ENCODE results near the gene PRKCSH.

PRKCSH gene

DNA sequence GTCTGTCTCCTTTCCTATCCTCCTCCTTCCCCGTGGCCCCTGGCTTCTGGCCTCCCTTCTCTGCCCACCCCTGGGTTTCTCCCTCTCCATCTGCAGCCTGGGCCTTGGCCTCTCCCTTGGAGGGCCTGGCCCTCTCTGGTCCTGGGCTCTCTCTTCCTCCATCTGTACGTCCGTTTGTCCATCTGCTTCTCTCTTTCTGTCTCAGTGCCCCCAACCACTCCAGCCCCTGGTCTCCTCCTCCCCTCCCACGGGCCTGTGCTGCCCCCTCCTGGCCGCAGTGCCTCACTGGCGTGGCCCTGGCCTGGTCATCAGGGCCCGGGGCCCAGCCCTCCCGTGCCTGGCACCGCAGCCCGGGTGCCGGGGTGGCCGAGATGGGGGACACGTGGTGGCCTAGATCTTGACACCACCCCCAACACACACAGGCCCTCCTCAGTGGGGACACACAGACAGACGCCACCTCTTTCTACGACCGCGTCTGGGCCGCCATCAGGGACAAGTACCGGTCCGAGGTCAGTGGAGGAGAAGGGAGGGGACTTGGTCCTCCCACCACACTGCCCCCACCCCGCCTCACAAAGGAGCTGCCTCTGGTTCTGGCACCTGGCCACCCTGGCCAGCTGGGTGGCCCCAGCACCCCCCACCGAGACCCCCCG is 11.3 kb downstream of the PRKCSH start:
- TF ChIP-seq, protein P1, sequence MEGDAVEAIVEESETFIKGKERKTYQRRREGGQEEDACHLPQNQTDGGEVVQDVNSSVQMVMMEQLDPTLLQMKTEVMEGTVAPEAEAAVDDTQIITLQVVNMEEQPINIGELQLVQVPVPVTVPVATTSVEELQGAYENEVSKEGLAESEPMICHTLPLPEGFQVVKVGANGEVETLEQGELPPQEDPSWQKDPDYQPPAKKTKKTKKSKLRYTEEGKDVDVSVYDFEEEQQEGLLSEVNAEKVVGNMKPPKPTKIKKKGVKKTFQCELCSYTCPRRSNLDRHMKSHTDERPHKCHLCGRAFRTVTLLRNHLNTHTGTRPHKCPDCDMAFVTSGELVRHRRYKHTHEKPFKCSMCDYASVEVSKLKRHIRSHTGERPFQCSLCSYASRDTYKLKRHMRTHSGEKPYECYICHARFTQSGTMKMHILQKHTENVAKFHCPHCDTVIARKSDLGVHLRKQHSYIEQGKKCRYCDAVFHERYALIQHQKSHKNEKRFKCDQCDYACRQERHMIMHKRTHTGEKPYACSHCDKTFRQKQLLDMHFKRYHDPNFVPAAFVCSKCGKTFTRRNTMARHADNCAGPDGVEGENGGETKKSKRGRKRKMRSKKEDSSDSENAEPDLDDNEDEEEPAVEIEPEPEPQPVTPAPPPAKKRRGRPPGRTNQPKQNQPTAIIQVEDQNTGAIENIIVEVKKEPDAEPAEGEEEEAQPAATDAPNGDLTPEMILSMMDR (IDR thresholded peaks at IDR 0.05; ENCODE audit: insufficient read depth, low read length, poor library complexity, severe bottlenecking), result peak; percentile 76
- DNase-seq (ENCODE audit: extremely low read depth, insufficient read length), result no peak
- Histone ChIP-seq H3K27me3 (replicated peaks; ENCODE audit: control insufficient read depth, insufficient read depth, low read length) (no peaks in the 10 kb centered on the region), H3K36me3 (ENCODE audit: control insufficient read depth, insufficient read depth, low read length) (peaks cover 46% of the 10 kb centered on the region), H3K4me3 (replicated peaks; ENCODE audit: low read depth, low read length) (no peak overlapping the region)

DNA sequence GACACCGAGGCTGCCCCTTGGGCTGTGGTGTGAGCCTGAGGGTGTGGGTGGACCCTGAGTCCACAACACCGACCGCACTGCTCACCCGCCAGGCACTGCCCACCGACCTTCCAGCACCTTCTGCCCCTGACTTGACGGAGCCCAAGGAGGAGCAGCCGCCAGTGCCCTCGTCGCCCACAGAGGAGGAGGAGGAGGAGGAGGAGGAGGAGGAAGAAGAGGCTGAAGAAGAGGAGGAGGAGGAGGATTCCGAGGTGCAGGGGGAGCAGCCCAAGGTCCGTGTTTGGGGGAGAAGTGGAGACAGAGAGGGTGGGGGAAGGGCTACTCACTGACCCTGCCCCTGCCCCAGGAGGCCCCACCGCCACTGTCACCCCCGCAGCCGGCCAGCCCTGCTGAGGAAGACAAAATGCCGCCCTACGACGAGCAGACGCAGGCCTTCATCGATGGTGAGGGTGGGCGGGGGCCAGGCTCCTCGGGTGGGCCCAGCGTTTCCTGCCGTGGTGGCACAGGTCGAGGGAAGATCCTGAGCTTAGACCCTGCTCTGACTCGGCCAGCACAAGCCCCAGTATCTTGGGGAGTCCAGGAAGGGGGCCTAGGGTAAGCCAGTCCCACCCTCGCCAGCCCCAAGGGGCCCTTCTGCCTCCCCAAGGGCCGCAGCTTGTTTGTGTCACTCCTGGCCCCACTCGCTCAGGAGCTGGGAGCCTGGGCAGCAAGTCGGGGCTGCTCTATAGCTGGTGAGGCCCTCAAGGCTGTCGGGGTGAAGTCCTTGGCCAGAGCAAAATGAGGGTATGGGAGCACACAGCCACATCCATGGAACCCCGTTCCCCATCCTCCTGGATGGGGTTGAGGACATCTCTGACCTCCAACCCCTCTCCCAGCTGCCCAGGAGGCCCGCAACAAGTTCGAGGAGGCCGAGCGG is 12.2 kb downstream of the PRKCSH start:
- TF ChIP-seq, protein P1 (IDR thresholded peaks at IDR 0.05; ENCODE audit: insufficient read depth, low read length, poor library complexity, severe bottlenecking), result no peak
- H3K27me3 ChIP-seq (replicated peaks; ENCODE audit: control insufficient read depth, insufficient read depth, low read length), result no peaks in the 10 kb centered on the region
- no peak overlapping the region for H3K4me3 ChIP-seq (replicated peaks; ENCODE audit: low read depth, low read length)
- DNase-seq (ENCODE audit: extremely low read depth, insufficient read length), result no peak
- peaks cover 43% of the 10 kb centered on the region for H3K36me3 ChIP-seq (ENCODE audit: control insufficient read depth, insufficient read depth, low read length)

GRCh38 chr19:11448410-11448809 is 13.0 kb downstream of the PRKCSH start:
- Histone ChIP-seq H3K27me3 (replicated peaks; ENCODE audit: control insufficient read depth, insufficient read depth, low read length) (no peaks in the 10 kb centered on the region), H3K36me3 (ENCODE audit: control insufficient read depth, insufficient read depth, low read length) (peaks cover 43% of the 10 kb centered on the region), H3K4me3 (replicated peaks; ENCODE audit: low read depth, low read length) (no peak overlapping the region)
- TF ChIP-seq, protein P1 (IDR thresholded peaks at IDR 0.05; ENCODE audit: insufficient read depth, low read length, poor library complexity, severe bottlenecking), result no peak
- DNase-seq (ENCODE audit: extremely low read depth, insufficient read length), result no peak

DNA sequence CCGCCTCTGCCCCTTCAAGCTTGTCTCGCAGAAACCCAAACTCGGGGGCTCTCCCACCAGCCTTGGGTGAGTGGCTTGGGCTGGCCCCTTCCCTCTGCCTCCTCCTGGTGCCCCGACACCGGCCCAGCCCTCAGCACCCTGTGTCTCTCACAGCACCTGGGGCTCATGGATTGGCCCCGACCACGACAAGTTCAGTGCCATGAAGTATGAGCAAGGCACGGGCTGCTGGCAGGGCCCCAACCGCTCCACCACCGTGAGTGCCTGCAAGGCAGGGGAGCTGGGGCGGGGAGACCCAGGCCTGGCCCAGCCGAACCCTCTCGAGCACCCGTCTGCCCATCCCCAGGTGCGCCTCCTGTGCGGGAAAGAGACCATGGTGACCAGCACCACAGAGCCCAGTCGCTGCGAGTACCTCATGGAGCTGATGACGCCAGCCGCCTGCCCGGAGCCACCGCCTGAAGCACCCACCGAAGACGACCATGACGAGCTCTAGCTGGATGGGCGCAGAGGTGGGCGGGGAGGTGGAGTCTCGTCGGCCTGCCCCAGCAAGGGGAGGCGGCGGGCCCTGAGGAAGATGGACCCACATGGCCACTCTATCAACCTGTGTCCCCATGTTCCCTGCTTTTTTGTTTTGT is 13.6 kb downstream of the PRKCSH start:
- Histone ChIP-seq H3K4me3 (replicated peaks; ENCODE audit: low read depth, low read length) (no peak overlapping the region), H3K36me3 (ENCODE audit: control insufficient read depth, insufficient read depth, low read length) (peaks cover 41% of the 10 kb centered on the region), H3K27me3 (replicated peaks; ENCODE audit: control insufficient read depth, insufficient read depth, low read length) (no peaks in the 10 kb centered on the region)
- TF ChIP-seq, protein P1 (IDR thresholded peaks at IDR 0.05; ENCODE audit: insufficient read depth, low read length, poor library complexity, severe bottlenecking), result no peak
- no peak for DNase-seq (ENCODE audit: extremely low read depth, insufficient read length)

- no peak for DNase-seq (ENCODE audit: extremely low read depth, insufficient read length)
- Histone ChIP-seq H3K27me3 (replicated peaks; ENCODE audit: control insufficient read depth, insufficient read depth, low read length) (no peaks in the 10 kb centered on the region), H3K36me3 (ENCODE audit: control insufficient read depth, insufficient read depth, low read length) (peaks cover 30% of the 10 kb centered on the region), H3K4me3 (replicated peaks; ENCODE audit: low read depth, low read length) (no peak overlapping the region)
- TF ChIP-seq, protein P1 (IDR thresholded peaks at IDR 0.05; ENCODE audit: insufficient read depth, low read length, poor library complexity, severe bottlenecking), result no peak
Measured at GRCh38 chr19:11450570-11451326, 15.3 kb downstream of the PRKCSH start.

All from GM06990 (cell line).